ENCODE results near the gene CA5A. TPM values are rescaled to one million over a fixed set of nuclear protein-coding genes. Genes with fewer than 3 reads are reported as not detected.

CA5A gene
- total and polyA plus RNA-seq, 11 donors, result 0.08 to 0.44 (median 0.25) TPM; not detected in 8

DNA sequence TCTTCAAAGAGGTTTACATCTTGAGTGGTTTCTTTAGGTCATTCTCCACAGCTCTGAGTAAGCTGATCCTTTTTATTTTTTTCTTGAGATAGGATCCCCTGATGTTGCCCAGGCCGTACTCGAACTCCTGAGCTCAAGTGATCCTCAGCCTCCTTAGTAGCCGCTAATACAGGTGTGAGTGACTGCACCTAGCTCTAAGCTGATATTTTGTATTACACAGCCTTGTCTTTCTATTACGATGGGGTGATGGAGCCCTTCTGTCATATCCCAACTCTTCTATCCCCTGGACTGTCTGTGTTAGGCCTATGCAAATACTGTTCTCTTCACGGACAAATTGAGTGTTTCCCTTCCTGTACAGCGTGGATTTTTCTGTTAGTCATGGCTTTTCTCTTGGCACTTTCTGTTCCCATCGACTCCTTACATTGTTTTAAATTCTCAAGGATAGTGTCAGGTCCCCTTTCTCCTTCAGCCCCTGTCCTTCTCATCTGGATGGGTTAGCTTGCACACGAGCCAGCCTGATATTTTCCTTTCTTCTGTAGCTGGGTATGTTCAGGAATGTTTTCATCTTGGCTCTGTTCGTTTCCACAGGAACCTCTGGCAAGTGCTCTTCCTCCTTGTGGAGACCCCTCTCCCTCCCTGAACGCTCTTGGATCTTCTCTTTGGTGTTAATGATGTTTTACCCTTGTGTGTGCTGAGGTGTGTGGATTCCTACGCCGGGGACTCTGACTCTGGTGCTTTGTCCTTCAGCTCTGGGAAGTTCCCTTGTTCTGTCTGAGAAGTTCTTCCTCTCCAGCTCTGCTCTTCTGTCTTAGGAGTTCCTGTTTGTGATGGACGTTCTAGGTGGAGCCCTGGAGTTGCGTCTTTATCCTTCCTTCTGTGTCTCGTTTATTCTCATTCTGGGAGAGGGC is 17.2 kb upstream of the CA5A start:
- ATAC-seq (no peak), DNase-seq (no peak)
- Histone ChIP-seq H3K36me3 (peaks cover 0 to 9% (median 0%) of the 10 kb centered on the region in 9 donors), H3K4me1 (peaks cover 0 to 69% (median 39%) of the 10 kb centered on the region in 12 donors), H3K27me3 (no peaks in the 10 kb centered on the region), H3K4me3 (peak overlapping the region in 2 of 12 donors; percentile 6 to 23), H3K9me3 (no peaks in the 10 kb centered on the region), H3K27ac (peak overlapping the region in 9 of 12 donors; percentile 13 to 99 (median 58))
- TF ChIP-seq, protein P1, sequence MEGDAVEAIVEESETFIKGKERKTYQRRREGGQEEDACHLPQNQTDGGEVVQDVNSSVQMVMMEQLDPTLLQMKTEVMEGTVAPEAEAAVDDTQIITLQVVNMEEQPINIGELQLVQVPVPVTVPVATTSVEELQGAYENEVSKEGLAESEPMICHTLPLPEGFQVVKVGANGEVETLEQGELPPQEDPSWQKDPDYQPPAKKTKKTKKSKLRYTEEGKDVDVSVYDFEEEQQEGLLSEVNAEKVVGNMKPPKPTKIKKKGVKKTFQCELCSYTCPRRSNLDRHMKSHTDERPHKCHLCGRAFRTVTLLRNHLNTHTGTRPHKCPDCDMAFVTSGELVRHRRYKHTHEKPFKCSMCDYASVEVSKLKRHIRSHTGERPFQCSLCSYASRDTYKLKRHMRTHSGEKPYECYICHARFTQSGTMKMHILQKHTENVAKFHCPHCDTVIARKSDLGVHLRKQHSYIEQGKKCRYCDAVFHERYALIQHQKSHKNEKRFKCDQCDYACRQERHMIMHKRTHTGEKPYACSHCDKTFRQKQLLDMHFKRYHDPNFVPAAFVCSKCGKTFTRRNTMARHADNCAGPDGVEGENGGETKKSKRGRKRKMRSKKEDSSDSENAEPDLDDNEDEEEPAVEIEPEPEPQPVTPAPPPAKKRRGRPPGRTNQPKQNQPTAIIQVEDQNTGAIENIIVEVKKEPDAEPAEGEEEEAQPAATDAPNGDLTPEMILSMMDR (IDR thresholded peaks at IDR 0.05), result no peak
- no peak for TF ChIP-seq POLR2A (IDR thresholded peaks at IDR 0.05)
- 60 to 67% (median 61%) methylated on average over 15 of the region's 15 CpGs for WGBS, 4 donors
- intact Hi-C loops (cut with DNase I), result loop anchor here in 1 of 10 donors (10.0 kb wide), 1 partner anchor 581 kb away; no protein-coding TSS in a partner anchor

- no peak for ATAC-seq
- Histone ChIP-seq H3K4me1 (peaks cover 0 to 78% (median 39%) of the 10 kb centered on the region in 12 donors), H3K36me3 (peaks cover 0 to 9% (median 0%) of the 10 kb centered on the region in 9 donors), H3K27ac (peak overlapping the region in 7 of 12 donors; percentile 94 to 99 (median 96)), H3K9me3 (no peaks in the 10 kb centered on the region), H3K27me3 (no peaks in the 10 kb centered on the region), H3K4me3 (peak overlapping the region in 6 of 12 donors; percentile 94 to 99 (median 98))
- TF ChIP-seq POLR2A (IDR thresholded peaks at IDR 0.05), result no peak
- TF ChIP-seq, protein P1 (IDR thresholded peaks at IDR 0.05), result no peak
- 91 to 94% (median 92%) methylated on average over 16 of the region's 16 CpGs for WGBS, 4 donors
- no peak for DNase-seq
- intact Hi-C loops (cut with DNase I), result loop anchor here in 1 of 10 donors (10.0 kb wide), 1 partner anchor 582 kb away; no protein-coding TSS in a partner anchor
Observed at GRCh38 chr16:87952751-87953150, 16.4 kb upstream of the CA5A start.

DNA sequence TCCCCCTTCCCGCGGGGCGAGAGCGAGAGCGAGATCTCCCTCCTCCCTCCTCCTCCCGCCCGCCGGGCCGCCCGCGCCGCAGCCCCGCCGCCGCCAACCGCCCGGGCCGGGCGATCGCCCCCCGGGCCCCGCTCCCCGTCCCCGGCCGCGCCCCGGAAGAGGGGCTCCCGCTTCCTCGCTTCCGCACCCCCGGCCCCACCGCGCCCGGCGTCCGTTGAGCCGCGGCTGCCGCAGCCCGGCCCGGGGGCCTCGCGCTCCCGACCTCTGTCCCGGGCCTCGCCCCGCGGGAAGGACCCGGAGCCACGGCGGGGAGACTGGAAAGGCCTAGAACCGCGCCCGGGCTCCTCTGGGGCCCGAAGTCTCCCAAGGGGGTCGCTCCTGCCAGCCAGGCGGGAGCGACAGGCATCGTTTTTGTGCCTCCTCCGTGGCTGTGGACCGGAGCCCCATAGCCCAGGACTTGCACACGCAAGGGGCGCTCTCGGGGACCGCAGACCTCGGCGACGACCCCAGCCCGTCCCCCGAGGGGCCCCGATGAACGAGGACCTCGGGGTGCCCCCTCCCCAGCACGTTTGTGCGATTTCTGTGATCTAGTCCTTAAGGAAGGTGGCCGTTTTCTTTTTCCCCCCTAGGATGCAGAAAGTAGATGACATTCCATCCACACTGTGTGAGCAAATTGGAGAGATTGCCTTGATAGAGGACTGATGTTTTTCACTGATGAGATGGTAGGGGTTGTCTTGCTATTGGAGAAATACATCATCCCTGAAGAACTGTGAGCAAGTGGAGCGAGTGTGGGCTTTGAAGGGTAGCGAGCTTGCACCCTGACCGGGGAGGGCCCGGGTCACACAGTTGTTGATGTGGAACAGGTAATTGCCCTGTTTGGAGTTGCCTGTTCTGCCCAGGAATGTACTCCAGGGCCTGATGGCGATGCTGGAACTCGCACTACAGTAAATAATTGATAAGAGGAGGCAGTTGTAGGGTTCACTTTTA is 15.5 kb upstream of the CA5A start:
- TF ChIP-seq, protein P1 (IDR thresholded peaks at IDR 0.05), result peak in 2 of 12 donors; percentile 20 to 31
- no peak for TF ChIP-seq POLR2A (IDR thresholded peaks at IDR 0.05)
- 2 to 4% (median 3%) methylated on average over 47 to 82 of the region's 82 CpGs for WGBS, 4 donors
- Histone ChIP-seq H3K4me3 (peak overlapping the region; percentile 76 to 99 (median 95)), H3K9me3 (no peaks in the 10 kb centered on the region), H3K4me1 (peaks cover 0 to 71% (median 34%) of the 10 kb centered on the region in 12 donors), H3K36me3 (peaks cover 0 to 9% (median 0%) of the 10 kb centered on the region in 9 donors), H3K27me3 (no peaks in the 10 kb centered on the region), H3K27ac (peak overlapping the region; percentile 92 to 99 (median 96))
- peak in 2 of 5 donors; percentile 49 to 56 for DNase-seq
- intact Hi-C loops (cut with DNase I), result loop anchor here in 1 of 10 donors (10.0 kb wide), 1 partner anchor 583 kb away; no protein-coding TSS in a partner anchor
- ATAC-seq, result no peak

All from heart left ventricle (tissue), 16 donors.